Mesodermal cell (in vitro differentiated cells): ENCODE measurements around the gene NRXN2.

Experiments
- H3K27ac ChIP-seq: 2 replicates; pipeline ENCODE4 v1.7.0; 2013; ENCODE audit warnings: mild to moderate bottlenecking, low read depth, low read length, moderate library complexity; ENCODE audit not compliant: severe bottlenecking
- H3K36me3 ChIP-seq: 2 replicates; pipeline ENCODE4 v1.7.1; 2013; ENCODE audit warnings: mild to moderate bottlenecking, low read length, moderate library complexity; ENCODE audit not compliant: control insufficient read depth, insufficient read depth
- H3K4me1 ChIP-seq: one replicate; pipeline ENCODE4 v1.7.1; 2013; ENCODE audit warnings: mild to moderate bottlenecking, low read length; ENCODE audit not compliant: insufficient read depth, control insufficient read depth, poor library complexity, severe bottlenecking
- H3K4me3 ChIP-seq: 2 replicates; pipeline ENCODE4 v1.7.0; 2013; ENCODE audit warnings: low read length, control low read depth, mild to moderate bottlenecking; ENCODE audit not compliant: insufficient read depth, poor library complexity, severe bottlenecking; ENCODE audit errors: extremely low read depth
- H3K9me3 ChIP-seq: 2 replicates; pipeline ENCODE4 v1.7.1; 2013; ENCODE audit warnings: mild to moderate bottlenecking, low read length, moderate library complexity; ENCODE audit not compliant: control insufficient read depth
- WGBS, 2 experiments: methylation state at CpG; one replicate each; pipeline ENCODE4 v1.1.5; 2013; ENCODE audit warnings: missing lambda C conversion rate in 2 of 2; ENCODE audit not compliant: insufficient coverage in 2 of 2; 5-methylcytosine and 5-hydroxymethylcytosine counted together

NRXN2 gene

DNA sequence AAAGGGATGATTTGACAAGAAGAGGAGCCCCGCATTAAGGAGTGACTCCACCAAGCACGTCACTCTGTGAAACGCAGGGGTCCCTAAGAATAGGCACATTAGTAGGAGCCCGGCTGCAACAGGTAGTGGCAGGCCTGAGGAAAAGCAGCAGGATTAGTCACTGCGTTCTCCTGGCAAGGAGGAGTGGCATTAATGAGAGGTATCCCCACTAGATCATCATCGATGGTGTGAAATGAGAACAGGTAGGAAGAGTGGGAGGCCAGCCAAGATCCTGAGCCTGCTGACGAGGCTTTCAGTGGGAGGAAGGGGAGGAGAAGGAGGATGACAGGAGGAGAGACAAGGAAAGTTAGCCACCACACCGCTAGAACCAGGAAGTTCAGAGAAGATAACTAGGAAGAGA is 38.6 kb downstream of the NRXN2 start:
- peaks cover 2% of the 10 kb centered on the region for H3K4me1 ChIP-seq
- H3K9me3 ChIP-seq = no peaks in the 10 kb centered on the region
- 74 to 83% methylated on average over 6 to 8 of the region's 8 CpGs for WGBS, 2 experiments
- H3K36me3 ChIP-seq = no peaks in the 10 kb centered on the region
- no peak overlapping the region for H3K4me3 ChIP-seq
- H3K27ac ChIP-seq = no peak overlapping the region

GRCh38 chr11:64681171-64681570 is 41.8 kb downstream of the NRXN2 start:
- Histone ChIP-seq H3K36me3 (no peaks in the 10 kb centered on the region), H3K4me3 (no peak overlapping the region), H3K4me1 (no peaks in the 10 kb centered on the region), H3K27ac (no peak overlapping the region), H3K9me3 (no peaks in the 10 kb centered on the region)
- 69 to 87% methylated on average over 3 of the region's 4 CpGs for WGBS, 2 experiments

GRCh38 chr11:64679846-64680245 is 43.2 kb downstream of the NRXN2 start:
- Histone ChIP-seq H3K4me3 (no peak overlapping the region), H3K27ac (no peak overlapping the region), H3K9me3 (no peaks in the 10 kb centered on the region), H3K4me1 (peaks cover 11% of the 10 kb centered on the region), H3K36me3 (no peaks in the 10 kb centered on the region)
- WGBS, 2 experiments = 0% methylated on average over 1 of the region's 2 CpGs; no CpG with 5 or more reads in 1 of the 2 experiments

DNA sequence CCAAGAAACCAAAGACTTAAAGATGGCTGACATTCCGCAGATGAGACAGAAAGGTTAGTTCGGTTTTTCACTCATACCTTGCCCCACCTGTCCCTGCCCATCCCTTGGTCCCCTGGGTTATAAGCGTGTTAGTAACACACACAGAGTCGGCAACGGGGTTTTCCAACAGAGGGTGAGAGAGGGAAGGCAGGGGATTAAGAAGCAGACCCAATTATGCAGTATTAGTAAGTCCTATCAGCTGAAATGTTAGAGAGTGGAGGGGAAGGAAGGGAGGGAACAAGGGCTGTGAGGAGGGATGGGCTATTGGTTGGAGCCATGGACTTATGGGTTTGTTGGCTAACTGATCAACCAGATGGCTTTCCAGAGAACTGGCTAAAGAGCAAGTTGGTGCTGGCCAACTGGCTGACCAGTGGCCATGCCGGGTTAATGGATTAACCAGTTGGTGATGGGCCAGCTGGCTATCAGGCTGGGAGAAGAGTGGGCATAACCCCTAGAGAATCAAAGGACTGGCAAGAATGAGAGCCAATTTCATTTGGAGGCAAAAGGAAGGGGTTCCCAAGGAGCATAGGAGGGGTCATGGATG is 45.5 kb downstream of the NRXN2 start:
- Histone ChIP-seq H3K36me3 (no peaks in the 10 kb centered on the region), H3K4me3 (no peak overlapping the region), H3K27ac (no peak overlapping the region), H3K4me1 (peaks cover 17% of the 10 kb centered on the region), H3K9me3 (no peaks in the 10 kb centered on the region)
- WGBS, 2 experiments = 91 to 97% methylated on average over 6 of the region's 6 CpGs

DNA sequence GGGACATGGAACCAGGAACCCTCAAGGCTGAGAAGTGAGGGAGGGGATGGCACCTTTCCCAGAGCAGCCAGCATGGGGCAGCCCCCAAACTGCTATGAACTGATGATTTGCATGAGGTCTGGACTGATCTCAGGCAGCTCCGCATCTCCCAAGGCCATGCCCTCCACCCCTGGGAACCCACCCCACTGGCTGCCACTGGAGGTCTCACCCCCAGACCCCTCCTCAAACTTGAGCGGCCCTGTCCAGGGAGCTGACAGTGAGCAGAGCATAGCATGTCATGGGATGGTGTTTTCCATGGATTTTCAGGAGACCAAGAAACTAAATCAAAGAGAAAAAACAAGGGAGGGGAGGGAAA is 46.8 kb downstream of the NRXN2 start:
- WGBS, 2 experiments = no CpG with 5 or more reads among the region's 2 CpGs
- Histone ChIP-seq H3K4me3 (no peak overlapping the region), H3K4me1 (peaks cover 17% of the 10 kb centered on the region), H3K36me3 (no peaks in the 10 kb centered on the region), H3K27ac (no peak overlapping the region), H3K9me3 (no peaks in the 10 kb centered on the region)

DNA sequence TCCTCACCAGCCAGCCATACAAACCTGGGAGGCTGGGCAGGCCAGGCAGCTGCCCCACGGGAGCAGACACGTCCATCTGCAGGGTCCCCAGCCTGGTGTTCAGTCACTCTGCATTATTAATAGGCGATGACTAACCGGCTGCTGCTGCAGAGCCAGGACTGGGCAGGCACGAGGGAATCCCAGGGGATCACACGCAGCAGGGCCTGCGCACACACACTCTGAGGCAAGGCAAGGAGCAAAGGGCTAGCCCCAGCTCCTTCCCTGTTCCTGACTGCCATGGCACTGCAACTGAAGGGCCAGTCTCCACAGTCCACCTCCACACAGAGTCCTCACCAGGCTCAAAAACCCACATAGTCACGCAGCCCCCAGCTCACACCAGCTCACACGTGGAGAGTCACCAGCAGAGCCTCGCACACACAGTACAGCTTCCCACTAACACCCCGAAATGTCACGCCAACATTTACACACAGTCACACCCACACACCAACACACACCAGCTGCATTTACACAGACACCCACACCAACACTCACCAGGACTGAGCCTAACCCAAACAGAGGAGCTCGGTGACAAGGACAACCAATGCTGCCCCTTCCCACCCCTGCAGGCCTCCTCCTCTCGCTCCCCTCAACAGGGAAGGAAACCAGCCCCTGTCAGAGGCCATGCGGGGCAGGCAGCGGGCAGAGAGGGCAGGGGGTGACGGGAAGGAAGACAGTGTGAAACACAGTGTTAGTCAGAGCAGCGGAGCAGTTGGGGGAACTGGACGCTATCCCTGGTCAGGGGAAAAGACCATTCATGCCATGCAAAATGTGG is 47.3 kb downstream of the NRXN2 start:
- H3K27ac ChIP-seq = peak overlapping the region; percentile 29

DNA sequence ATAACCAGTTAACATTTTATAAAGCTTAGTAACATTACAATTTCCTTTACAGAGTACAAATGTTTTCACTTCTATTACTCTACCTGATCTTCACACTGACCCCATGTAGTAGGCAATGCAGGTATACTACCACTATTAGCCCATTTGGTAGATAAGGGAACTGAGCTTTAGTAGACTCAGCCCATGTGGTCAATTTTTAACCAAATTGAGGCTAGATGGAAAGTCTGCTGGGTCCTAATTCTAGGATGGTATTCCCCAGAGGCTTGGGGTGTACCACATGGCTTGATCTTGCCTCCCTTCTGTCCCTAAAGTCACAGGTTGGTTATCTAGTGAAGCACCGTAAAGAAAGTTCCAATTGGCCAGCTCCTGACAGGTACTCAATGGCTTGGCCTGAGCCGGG is 48.2 kb downstream of the NRXN2 start:
- 89 to 94% methylated on average over 2 of the region's 2 CpGs for WGBS, 2 experiments
- Histone ChIP-seq H3K27ac (no peak overlapping the region), H3K4me1 (peaks cover 17% of the 10 kb centered on the region), H3K4me3 (no peak overlapping the region), H3K36me3 (no peaks in the 10 kb centered on the region), H3K9me3 (no peaks in the 10 kb centered on the region)

More for the DNA sequence above, 47.3 kb downstream of the NRXN2 start:
- no peak overlapping the region for H3K4me3 ChIP-seq
- 82 to 86% methylated on average over 16 to 18 of the region's 19 CpGs for WGBS, 2 experiments
- H3K9me3 ChIP-seq = no peaks in the 10 kb centered on the region
- H3K4me1 ChIP-seq = peaks cover 17% of the 10 kb centered on the region
- H3K36me3 ChIP-seq = no peaks in the 10 kb centered on the region

- H3K27ac ChIP-seq = no peak overlapping the region
- peaks cover 21% of the 10 kb centered on the region for H3K4me1 ChIP-seq
- H3K36me3 ChIP-seq = no peaks in the 10 kb centered on the region
- no peaks in the 10 kb centered on the region for H3K9me3 ChIP-seq
- no peak overlapping the region for H3K4me3 ChIP-seq
- 100% methylated on average over 1 of the region's 1 CpG; no CpG with 5 or more reads in 1 of the 2 experiments for WGBS, 2 experiments
Measured at GRCh38 chr11:64673279-64673678, 49.7 kb downstream of the NRXN2 start.

GRCh38 chr11:64672875-64673274 is 50.1 kb downstream of the NRXN2 start:
- WGBS, 2 experiments = 79 to 89% methylated on average over 2 of the region's 2 CpGs
- no peaks in the 10 kb centered on the region for H3K36me3 ChIP-seq
- no peaks in the 10 kb centered on the region for H3K9me3 ChIP-seq
- H3K4me1 ChIP-seq = peaks cover 21% of the 10 kb centered on the region
- H3K4me3 ChIP-seq = no peak overlapping the region
- H3K27ac ChIP-seq = no peak overlapping the region

DNA sequence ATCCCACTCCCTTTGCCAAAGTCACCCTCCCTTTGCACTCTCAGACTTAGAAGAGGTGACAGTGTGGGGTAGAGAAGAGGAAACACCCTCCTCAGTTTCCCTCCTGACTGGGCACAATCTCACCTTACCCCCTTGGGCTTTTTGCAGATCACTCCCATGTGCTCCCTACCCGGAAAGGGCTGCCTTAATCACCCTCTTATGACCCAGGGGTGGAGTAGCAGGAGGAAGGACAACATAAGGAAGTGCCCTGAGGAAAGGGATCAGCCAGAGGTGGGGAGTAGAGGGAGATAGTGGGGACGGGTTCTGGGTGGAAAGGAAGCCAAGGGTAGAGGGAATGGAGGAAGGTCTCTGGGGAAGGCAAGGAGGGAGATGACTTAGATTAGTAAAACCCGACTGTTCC is 52.0 kb downstream of the NRXN2 start:
- Histone ChIP-seq H3K4me3 (no peak overlapping the region), H3K9me3 (no peaks in the 10 kb centered on the region), H3K27ac (no peak overlapping the region), H3K36me3 (no peaks in the 10 kb centered on the region), H3K4me1 (peaks cover 20% of the 10 kb centered on the region)
- WGBS, 2 experiments = 64 to 72% methylated on average over 1 to 2 of the region's 3 CpGs

DNA sequence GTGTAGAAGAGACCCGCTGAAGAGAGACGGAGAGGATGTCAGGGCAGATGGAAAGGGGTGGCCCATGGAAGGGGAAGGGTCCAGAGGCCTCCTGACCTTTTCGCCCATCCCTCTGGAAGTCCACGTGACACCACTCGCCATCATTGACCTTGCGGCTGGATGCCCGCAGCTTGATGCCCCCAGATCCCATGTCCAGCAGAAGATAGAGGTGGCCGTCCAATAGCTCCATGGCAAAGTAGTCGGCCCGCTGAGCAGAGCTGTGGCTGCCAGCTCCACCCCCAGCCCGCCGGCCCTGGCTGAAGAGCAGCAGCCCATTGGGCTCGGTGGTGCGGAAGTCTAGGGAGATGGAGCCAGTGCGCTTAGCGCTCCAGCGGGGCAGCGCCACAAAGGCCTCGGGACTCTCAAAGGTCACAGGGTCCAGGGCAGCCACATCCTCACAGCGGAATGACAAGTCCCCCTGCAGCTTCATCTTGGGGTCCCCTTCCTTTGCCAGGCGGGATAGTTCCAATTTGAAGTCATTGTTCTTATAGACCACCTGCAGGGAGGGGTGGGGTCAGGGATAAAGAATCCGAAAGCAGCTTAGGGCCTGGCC is 55.7 kb downstream of the NRXN2 start:
- WGBS, 2 experiments = 93 to 96% methylated on average over 18 to 20 of the region's 22 CpGs
- Histone ChIP-seq H3K36me3 (no peaks in the 10 kb centered on the region), H3K27ac (no peak overlapping the region), H3K9me3 (no peaks in the 10 kb centered on the region), H3K4me1 (peaks cover 4% of the 10 kb centered on the region), H3K4me3 (no peak overlapping the region)
